AG08396 (cell line): Measurements from ENCODE around the gene HIP1.
"Not testable (repeated sequence)": the region's sequence is repeated elsewhere in the genome, so short reads cannot be mapped to it uniquely, and the experiment has no call there.

ENCODE experiments used
- DNase-seq: peaks from one replicate; pipeline ENCODE4 v3.0.0; 2012; ENCODE audit warnings: low spot score, mixed read lengths

HIP1 gene

GRCh38 chr7:75572814-75573213 lies 165.9 kb downstream of the HIP1 start:
- DNase-seq: no peak

- DNase-seq: no peak
These were observed 166.3 kb downstream of the HIP1 start for GRCh38 chr7:75572396-75572795.

GRCh38 chr7:75571209-75571608 lies 167.5 kb downstream of the HIP1 start:
- no peak for DNase-seq

- DNase-seq: not testable (repeated sequence)
These were observed 169.0 kb downstream of the HIP1 start for GRCh38 chr7:75569629-75570282.

- DNase-seq: no peak
These were observed 170.7 kb downstream of the HIP1 start for GRCh38 chr7:75567948-75568595.

GRCh38 chr7:75565132-75565837 lies 173.5 kb downstream of the HIP1 start:
- DNase-seq: peak; percentile 82

GRCh38 chr7:75563171-75563570 lies 175.6 kb downstream of the HIP1 start:
- no peak for DNase-seq

- no peak for DNase-seq
These were observed 178.8 kb downstream of the HIP1 start for GRCh38 chr7:75559976-75560365.

- DNase-seq: no peak
These were observed 179.3 kb downstream of the HIP1 start for GRCh38 chr7:75559355-75559975.

GRCh38 chr7:75556835-75557234 lies 181.9 kb downstream of the HIP1 start:
- not testable (repeated sequence) for DNase-seq

- no peak for DNase-seq
These were observed 183.0 kb downstream of the HIP1 start for GRCh38 chr7:75555736-75556135.

- no peak for DNase-seq
These were observed 192.3 kb downstream of the HIP1 start for GRCh38 chr7:75546237-75547015.

- DNase-seq: no peak
These were observed 201.0 kb downstream of the HIP1 start for GRCh38 chr7:75537731-75538130.

- DNase-seq: no peak
These were observed 201.7 kb downstream of the HIP1 start for GRCh38 chr7:75536940-75537538.

- no peak for DNase-seq
These were observed 202.2 kb downstream of the HIP1 start for GRCh38 chr7:75536491-75536890.

GRCh38 chr7:75534727-75535307 lies 203.9 kb downstream of the HIP1 start:
- peak; percentile 57 for DNase-seq

- no peak for DNase-seq
These were observed 204.8 kb downstream of the HIP1 start for GRCh38 chr7:75533926-75534325.

GRCh38 chr7:75532639-75533038 lies 206.1 kb downstream of the HIP1 start:
- no peak for DNase-seq

- no peak for DNase-seq
These were observed 207.4 kb downstream of the HIP1 start for GRCh38 chr7:75531359-75531821.

GRCh38 chr7:75527224-75527722 lies 211.5 kb downstream of the HIP1 start:
- not testable (repeated sequence) for DNase-seq

GRCh38 chr7:75521727-75522126 lies 217.0 kb downstream of the HIP1 start:
- not testable (repeated sequence) for DNase-seq
